A673 (cell line): ENCODE results near the gene ADGRL1.

Experiments
- CTCF ChIP-seq: fragments of 300-800, 200-600 bp; sonication (generic); conservative IDR thresholded peaks from 2 replicates; pipeline ENCODE4 v1.5.1; 2017; ENCODE audit warnings: low read depth, mild to moderate bottlenecking, antibody characterized with exemption, low read length, moderate library complexity, mixed read lengths
- EZH2 ChIP-seq: fragments of 200-600 bp; sonication (generic); IDR thresholded peaks from 2 replicates; pipeline ENCODE4 v1.6.1; 2017; ENCODE audit warnings: borderline replicate concordance, low read depth, mild to moderate bottlenecking, mixed read lengths, antibody characterized with exemption, low read length; ENCODE audit not compliant: poor library complexity, severe bottlenecking

DNA sequence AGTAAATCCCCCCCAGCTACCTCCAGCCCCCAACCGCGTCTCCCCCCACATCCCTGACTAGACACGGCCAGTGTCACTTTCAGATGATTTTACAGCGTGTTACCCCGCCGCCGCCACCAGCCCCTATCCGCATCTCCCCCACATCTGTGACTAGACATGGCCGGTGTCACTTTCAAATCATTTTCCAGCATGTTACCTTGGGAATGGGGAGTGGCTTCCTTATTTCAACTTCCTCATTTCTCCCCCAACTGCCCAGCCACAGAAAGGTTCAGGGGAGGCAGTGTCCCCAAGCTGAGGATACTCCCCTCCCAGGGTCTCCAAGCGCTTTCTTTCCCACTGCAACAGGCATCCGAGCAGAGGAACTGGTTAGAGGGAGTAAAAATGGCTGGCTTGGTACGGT, 18.4 kb downstream of the ADGRL1 start:
- TF ChIP-seq CTCF (no peak), EZH2 (no peak)
